GM10248 (cell line): Measurements from ENCODE around the gene FMN1.

Experiments used
- CTCF ChIA-PET: fragments of 300-600 bp; sonication (Branson Sonifier 250); formaldehyde crosslinking; extraction: SDS; loops from one replicate; lab custom pipeline; 2021; ENCODE audit warnings: antibody characterized with exemption; lab: Yijun Ruan, JAX
- POLR2A ChIA-PET: fragments of 350-650 bp; sonication (Branson Sonifier 250); formaldehyde crosslinking; extraction: SDS; loops from one replicate; lab custom pipeline; 2020; ENCODE audit warnings: antibody characterized with exemption; lab: Yijun Ruan, JAX
- DNase-seq: peaks from one replicate; pipeline ENCODE4 v3.0.0; 2012; ENCODE audit errors: extremely low spot score
- TF ChIP-seq, protein P1 (sequence below): IDR thresholded peaks from 2 replicates; pipeline ENCODE4 v1.5.1; 2012; ENCODE audit warnings: mild to moderate bottlenecking, low read depth; ENCODE audit errors: extremely low read depth, missing control alignments, control extremely low read depth

Gene FMN1

DNA sequence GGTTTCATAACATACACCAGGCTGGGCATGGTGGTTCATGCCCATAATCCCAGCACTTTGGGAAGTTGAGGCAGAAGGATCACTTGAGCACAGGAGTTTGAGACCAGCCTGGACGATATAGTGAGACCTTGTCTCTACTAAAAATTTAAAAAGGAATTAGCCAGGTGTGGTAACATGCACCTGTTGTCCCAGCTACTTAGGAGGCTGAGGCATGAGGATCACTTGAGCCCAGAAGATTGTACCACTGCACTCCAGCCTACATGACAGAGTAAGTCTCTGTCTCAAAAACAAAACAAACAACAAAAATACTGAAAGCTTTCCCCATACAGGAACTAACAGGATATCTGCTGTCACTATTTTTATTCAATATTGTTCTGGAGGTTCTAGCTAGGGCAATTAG lies 455.8 kb downstream of the FMN1 start:
- TF ChIP-seq, protein P1, sequence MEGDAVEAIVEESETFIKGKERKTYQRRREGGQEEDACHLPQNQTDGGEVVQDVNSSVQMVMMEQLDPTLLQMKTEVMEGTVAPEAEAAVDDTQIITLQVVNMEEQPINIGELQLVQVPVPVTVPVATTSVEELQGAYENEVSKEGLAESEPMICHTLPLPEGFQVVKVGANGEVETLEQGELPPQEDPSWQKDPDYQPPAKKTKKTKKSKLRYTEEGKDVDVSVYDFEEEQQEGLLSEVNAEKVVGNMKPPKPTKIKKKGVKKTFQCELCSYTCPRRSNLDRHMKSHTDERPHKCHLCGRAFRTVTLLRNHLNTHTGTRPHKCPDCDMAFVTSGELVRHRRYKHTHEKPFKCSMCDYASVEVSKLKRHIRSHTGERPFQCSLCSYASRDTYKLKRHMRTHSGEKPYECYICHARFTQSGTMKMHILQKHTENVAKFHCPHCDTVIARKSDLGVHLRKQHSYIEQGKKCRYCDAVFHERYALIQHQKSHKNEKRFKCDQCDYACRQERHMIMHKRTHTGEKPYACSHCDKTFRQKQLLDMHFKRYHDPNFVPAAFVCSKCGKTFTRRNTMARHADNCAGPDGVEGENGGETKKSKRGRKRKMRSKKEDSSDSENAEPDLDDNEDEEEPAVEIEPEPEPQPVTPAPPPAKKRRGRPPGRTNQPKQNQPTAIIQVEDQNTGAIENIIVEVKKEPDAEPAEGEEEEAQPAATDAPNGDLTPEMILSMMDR, result no peak
- POLR2A ChIA-PET, result no interaction called here
- CTCF ChIA-PET, result no interaction called here
- no peak for DNase-seq

DNA sequence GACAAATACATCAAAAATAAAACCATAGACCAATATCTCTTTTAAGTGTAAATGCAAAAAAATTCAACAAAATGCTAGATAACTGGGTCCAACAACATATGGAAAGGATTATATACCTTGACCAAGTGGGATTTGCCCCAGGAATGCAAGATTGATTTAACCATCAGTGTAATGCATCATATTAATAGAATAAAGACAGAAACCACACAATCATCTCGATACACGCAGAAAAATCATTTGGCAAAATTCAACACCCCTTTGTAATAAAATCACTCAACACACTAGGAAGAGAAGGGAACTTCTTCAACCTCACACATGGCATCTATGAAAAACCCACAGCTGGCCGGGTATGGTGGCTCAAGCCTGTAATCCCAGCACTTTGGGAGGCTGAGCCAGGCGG lies 457.2 kb downstream of the FMN1 start:
- no peak for DNase-seq
- TF ChIP-seq, protein P1, result no peak
- ChIA-PET POLR2A (no interaction called here), CTCF (no interaction called here)

DNA sequence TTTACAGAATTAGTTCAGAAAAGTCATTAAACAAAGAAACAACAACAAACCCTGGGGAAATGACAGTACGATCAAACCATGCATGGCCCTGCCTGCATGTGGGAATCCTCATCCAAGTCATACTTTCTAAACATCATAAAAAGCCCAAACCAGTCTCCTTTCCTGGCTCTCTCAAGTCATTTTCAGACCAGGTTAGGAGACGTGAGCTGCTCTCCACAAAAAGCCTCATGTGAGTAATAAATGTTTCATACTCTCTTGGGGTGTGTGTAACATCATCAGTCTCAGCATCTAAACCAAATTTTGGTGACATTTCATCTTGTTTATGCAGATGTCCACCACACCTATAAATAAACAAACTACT lies 457.8 kb downstream of the FMN1 start:
- no peak for DNase-seq
- CTCF ChIA-PET, result interaction anchor here (1.6 to 2.2 kb wide), 2 partner anchors 14 to 86 kb away, joined by 6 to 7 read pairs; no protein-coding TSS in a partner anchor
- TF ChIP-seq, protein P1, result no peak
- POLR2A ChIA-PET, result no interaction called here

DNA sequence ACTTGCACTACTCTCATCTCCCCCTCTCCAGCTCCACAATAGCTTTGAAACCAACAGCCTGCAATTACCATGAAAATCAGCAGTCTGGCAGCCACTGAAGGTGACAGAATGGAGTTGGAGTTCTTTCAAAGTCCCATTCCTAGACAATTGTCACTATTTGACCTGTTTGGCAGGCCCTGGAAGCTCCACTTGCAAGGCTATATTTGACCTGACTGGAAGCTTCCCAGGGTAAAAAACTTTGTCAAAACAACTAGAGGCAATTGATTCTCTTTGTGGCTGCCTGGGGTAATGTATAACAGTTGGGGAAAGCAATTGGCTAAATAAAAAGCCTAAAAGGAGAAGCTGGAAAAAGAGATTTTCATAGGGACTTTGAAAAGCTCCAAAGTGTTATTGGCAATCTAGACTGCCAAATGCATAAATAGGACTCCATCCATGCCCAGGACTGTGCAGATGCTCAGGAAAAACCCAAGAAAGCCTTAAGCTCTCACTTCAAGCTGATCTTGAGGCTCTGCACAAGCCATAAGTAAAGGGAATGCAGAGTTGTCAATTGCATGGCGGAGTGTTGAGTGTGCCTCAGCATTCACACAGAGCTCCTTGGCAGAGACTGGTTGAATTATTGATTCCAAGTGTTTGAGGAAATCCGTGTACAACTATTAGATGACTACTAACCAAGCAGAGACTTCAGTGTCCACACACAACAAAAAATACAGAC lies 458.4 kb downstream of the FMN1 start:
- TF ChIP-seq, protein P1, result no peak
- ChIA-PET POLR2A (no interaction called here), CTCF (interaction anchor here (1.6 to 2.2 kb wide), 2 partner anchors 13 to 85 kb away, joined by 6 to 7 read pairs; no protein-coding TSS in a partner anchor)
- DNase-seq, result no peak

DNA sequence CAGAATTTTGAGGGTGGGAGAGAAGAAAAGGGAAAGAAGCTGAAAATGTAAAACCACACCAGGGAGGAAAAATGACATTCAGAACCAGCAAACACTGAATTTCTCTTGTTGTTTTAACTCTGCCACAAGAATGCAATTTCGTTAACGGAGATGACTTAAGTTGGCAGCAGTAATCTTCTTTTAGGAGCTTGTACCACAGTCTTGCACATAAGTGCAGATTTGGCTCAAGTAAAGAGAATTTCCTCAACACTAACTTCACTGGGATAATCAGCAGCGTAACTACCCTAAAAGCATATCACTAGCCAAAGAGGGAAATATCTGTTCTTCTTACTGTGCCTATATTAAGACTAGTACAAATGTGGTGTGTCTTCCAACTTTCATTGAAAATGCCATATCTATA lies 461.2 kb downstream of the FMN1 start:
- DNase-seq, result no peak
- ChIA-PET POLR2A (no interaction called here), CTCF (no interaction called here)
- TF ChIP-seq, protein P1, result no peak

DNA sequence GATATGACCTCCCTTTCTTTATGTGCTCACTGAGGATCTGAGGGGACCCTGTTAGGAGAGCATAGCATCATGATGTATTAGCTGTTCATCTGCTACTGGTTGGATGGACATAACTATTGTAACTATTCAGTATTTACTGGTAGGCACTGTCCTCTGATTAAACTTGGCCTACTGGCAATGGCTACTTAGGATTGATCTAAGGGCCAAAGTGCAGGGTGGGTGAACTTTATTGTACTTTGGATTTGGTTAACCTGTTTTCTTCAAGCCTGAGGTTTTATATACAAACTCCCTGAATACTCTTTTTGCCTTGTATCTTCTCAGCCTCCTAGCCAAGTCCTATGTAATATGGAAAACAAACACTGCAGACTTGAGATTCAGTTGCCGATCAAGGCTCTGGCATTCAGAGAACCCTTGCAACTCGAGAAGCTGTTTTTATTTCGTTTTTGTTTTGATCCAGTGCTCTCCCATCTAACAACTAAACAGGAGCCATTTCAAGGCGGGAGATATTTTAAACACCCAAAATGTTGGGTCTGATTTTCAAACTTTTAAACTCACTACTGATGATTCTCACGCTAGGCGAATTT lies 461.8 kb downstream of the FMN1 start:
- ChIA-PET CTCF (no interaction called here), POLR2A (no interaction called here)
- TF ChIP-seq, protein P1, result no peak
- no peak for DNase-seq
